Transverse colon (tissue), 4 donors: ENCODE measurements around the gene DZIP3. TPM values are rescaled to one million over a fixed set of nuclear protein-coding genes. Genes with fewer than 3 reads are reported as not detected.
"Not testable (repeated sequence)": the region's sequence is repeated elsewhere in the genome, so short reads cannot be mapped to it uniquely, and the experiment has no call there.

Experiments used
- DNase-seq: peaks from one replicate; pipeline ENCODE4 v3.0.0-alpha.2; 2019
- H3K27ac ChIP-seq, 4 donors: fragments of 200-600 bp; sonication (generic); 2 replicates each; pipeline ENCODE4 v1.5.1; 2016 to 2018; ENCODE audit warnings: inconsistent platforms in 4 of 4
- H3K27me3 ChIP-seq: fragments of 200-600 bp; sonication (generic); 2 replicates; pipeline ENCODE4 v1.5.1; 2017; ENCODE audit warnings: inconsistent platforms
- H3K36me3 ChIP-seq, 4 donors: fragments of 200-600 bp; sonication (generic); 2 replicates each; pipeline ENCODE4 v1.5.1; 2017 to 2019; ENCODE audit warnings: inconsistent platforms in 4 of 4
- H3K4me1 ChIP-seq, 4 donors: fragments of 200-600 bp; sonication (generic); 2 replicates each; pipeline ENCODE4 v1.5.1; 2017 to 2020; ENCODE audit warnings: inconsistent platforms in 4 of 4
- H3K4me3 ChIP-seq, 4 donors: fragments of 200-600 bp; sonication (generic); 1 replicate in 1 of 4; 2 replicates in 3 of 4; pipeline versions ENCODE4 v1.5.1 to v1.6.1; 2017 to 2019; ENCODE audit warnings: inconsistent platforms in 4 of 4
- H3K9me3 ChIP-seq, 2 donors: fragments of 200-600 bp; sonication (generic); 2 replicates each; pipeline ENCODE4 v1.5.1; 2017 to 2019; ENCODE audit warnings: inconsistent platforms in 2 of 2
- CTCF ChIP-seq, 5 experiments: fragments of 200-600 bp in 3 of 5; fragments of 450-650 bp in 2 of 5; sonication (generic) in 3 of 5; IDR thresholded peaks; 1 replicate in 2 of 5; 2 replicates in 3 of 5; pipeline ENCODE4 v1.5.1; 2016 to 2017; ENCODE audit warnings: antibody characterized with exemption in 5 of 5, inconsistent platforms in 3 of 5, mild to moderate bottlenecking in 2 of 5, moderate library complexity in 1 of 5
- EP300 ChIP-seq: sonication (generic); formaldehyde crosslinking; IDR thresholded peaks from one replicate; pipeline ENCODE4 v1.6.1; 2017; ENCODE audit warnings: antibody characterized with exemption, low read depth
- POLR2A ChIP-seq: fragments of 450-650 bp; IDR thresholded peaks from one replicate; pipeline ENCODE4 v1.6.1; 2016; ENCODE audit warnings: antibody characterized with exemption, mild to moderate bottlenecking, moderate library complexity
- POLR2AphosphoS5 ChIP-seq, 3 donors: sonication (generic); formaldehyde crosslinking; IDR thresholded peaks; one replicate each; pipeline ENCODE4 v1.6.1; 2016; ENCODE audit warnings: antibody characterized with exemption in 3 of 3
- WGBS, 2 donors: methylation state at CpG; one replicate each; pipeline ENCODE4 v1.1.5; 2018; ENCODE audit warnings: low coverage in 1 of 2; 5-methylcytosine and 5-hydroxymethylcytosine counted together
- in situ Hi-C, 4 donors: fragments of 200-750 bp; cut with MboI; loops; one replicate each; pipeline versions ENCODE4 v1.15.0 to v1.15.1; 2017; ENCODE audit warnings: low sequenced_read_pairs in 3 of 4, low pct_ligation_motif_present in 1 of 4, low pct_unique_long_range_greater_than_20kb in 1 of 4
- intact Hi-C: fragments of 100-400 bp; cut with DNase I; formaldehyde crosslinking; loops from one replicate; pipeline ENCODE4 v1.15.1; 2023; ENCODE audit warnings: low total_unique reads
- total RNA-seq, 4 donors: library from RNA; depleted of rRNA; stranded (reverse); fragments of >200 nt; gene quantifications; one replicate each; pipeline ENCODE4 v1.1.0, GENCODE V29; 2016

The DZIP3 gene
- total RNA-seq, 4 donors from 2014 or later, result 1.5 to 7.4 (median 4.1) TPM

- Histone ChIP-seq H3K9me3 (no peaks in the 10 kb centered on the region), H3K27me3 (no peaks in the 10 kb centered on the region), H3K4me1 (no peaks in the 10 kb centered on the region), H3K36me3 (no peaks in the 10 kb centered on the region), H3K27ac (no peak overlapping the region), H3K4me3 (no peak overlapping the region)
- no peak for TF ChIP-seq EP300
- TF ChIP-seq POLR2A, result no peak
- no peak for TF ChIP-seq CTCF (IDR thresholded peaks at IDR 0.05)
- TF ChIP-seq POLR2AphosphoS5 (IDR thresholded peaks at IDR 0.05), result no peak
- intact Hi-C loops, result no loop called here
- in situ Hi-C loops, result no loop called here
- 67 to 89% methylated on average over 1 of the region's 1 CpG for WGBS, 2 donors
- no peak for DNase-seq
Observed at GRCh38 chr3:108629974-108630373, 40.5 kb downstream of the DZIP3 start.

GRCh38 chr3:108642526-108642925, 53.0 kb downstream of the DZIP3 start:
- in situ Hi-C loops, result no loop called here
- TF ChIP-seq POLR2AphosphoS5 (IDR thresholded peaks at IDR 0.05), result no peak
- no peak for TF ChIP-seq EP300
- TF ChIP-seq CTCF (IDR thresholded peaks at IDR 0.05), result no peak
- TF ChIP-seq POLR2A, result no peak
- Histone ChIP-seq H3K4me3 (no peak overlapping the region), H3K9me3 (no peaks in the 10 kb centered on the region), H3K27me3 (no peaks in the 10 kb centered on the region), H3K27ac (no peak overlapping the region), H3K4me1 (no peaks in the 10 kb centered on the region), H3K36me3 (peaks cover 0 to 6% (median 0%) of the 10 kb centered on the region in 4 donors)
- intact Hi-C loops, result no loop called here
- WGBS, 2 donors, result 97 to 100% methylated on average over 3 of the region's 3 CpGs
- no peak for DNase-seq

- Histone ChIP-seq H3K36me3 (peaks cover 0 to 9% (median 2%) of the 10 kb centered on the region in 4 donors), H3K4me1 (no peaks in the 10 kb centered on the region), H3K4me3 (no peak overlapping the region), H3K27ac (no peak overlapping the region), H3K9me3 (no peaks in the 10 kb centered on the region), H3K27me3 (no peaks in the 10 kb centered on the region)
- in situ Hi-C loops (no loop called here), intact Hi-C loops (no loop called here)
- DNase-seq, result no peak
- 92 to 100% methylated on average over 1 of the region's 1 CpG for WGBS, 2 donors
- TF ChIP-seq CTCF (IDR thresholded peaks at IDR 0.05), result no peak
- TF ChIP-seq POLR2A, result no peak
- TF ChIP-seq EP300, result no peak
- TF ChIP-seq POLR2AphosphoS5 (IDR thresholded peaks at IDR 0.05), result no peak
Observed at GRCh38 chr3:108645364-108645763, 55.8 kb downstream of the DZIP3 start.

GRCh38 chr3:108655664-108656063, 66.1 kb downstream of the DZIP3 start:
- H3K9me3 ChIP-seq, in situ Hi-C loops, H3K27me3 ChIP-seq, H3K4me1 ChIP-seq, H3K27ac ChIP-seq, intact Hi-C loops, DNase-seq, H3K36me3 ChIP-seq, H3K4me3 ChIP-seq: not testable (repeated sequence)
- WGBS, 2 donors, result 93 to 96% methylated on average over 4 to 15 of the region's 15 CpGs

GRCh38 chr3:108661699-108662098, 72.2 kb downstream of the DZIP3 start:
- no peak for TF ChIP-seq CTCF (IDR thresholded peaks at IDR 0.05)
- TF ChIP-seq EP300, result no peak
- no peak for TF ChIP-seq POLR2A
- no peak for TF ChIP-seq POLR2AphosphoS5 (IDR thresholded peaks at IDR 0.05)
- 73 to 78% methylated on average over 2 of the region's 2 CpGs for WGBS, 2 donors
- no peaks in the 10 kb centered on the region for H3K9me3 ChIP-seq
- H3K36me3 ChIP-seq, result no peaks in the 10 kb centered on the region
- H3K27ac ChIP-seq, result no peak overlapping the region
- no peak overlapping the region for H3K4me3 ChIP-seq
- no peak for DNase-seq
- no peaks in the 10 kb centered on the region for H3K27me3 ChIP-seq
- in situ Hi-C loops (loop anchor here (5.0 to 10.0 kb wide), 2 partner anchors 253 to 256 kb away; no protein-coding TSS in a partner anchor), intact Hi-C loops (loop anchor here (2.0 kb wide), 1 partner anchor 253 kb away; no protein-coding TSS in a partner anchor)
- no peaks in the 10 kb centered on the region for H3K4me1 ChIP-seq
